MM.1S (cell line): Measurements from ENCODE around the gene SYTL3.

Experiments used
- DNase-seq: peaks from one replicate; pipeline ENCODE4 v3.0.0-alpha.2; 2015
- H2AFZ ChIP-seq: fragments of 300-600 bp; sonication (generic); 2 replicates; pipeline ENCODE4 v1.6.0; 2016; ENCODE audit warnings: antibody characterized with exemption, low read length
- H3F3A ChIP-seq: fragments of 300-600 bp; sonication (generic); 2 replicates; pipeline ENCODE4 v1.6.1; 2016; ENCODE audit warnings: mild to moderate bottlenecking, antibody characterized with exemption, low read length, moderate library complexity, mixed read lengths; ENCODE audit not compliant: insufficient read depth
- H3K27ac ChIP-seq: fragments of 300-600 bp; sonication (generic); 2 replicates; pipeline ENCODE4 v1.5.1; 2016; ENCODE audit warnings: mild to moderate bottlenecking, low read length
- H3K27me3 ChIP-seq: fragments of 300-600 bp; sonication (generic); replicated peaks from 2 replicates; pipeline ENCODE4 v1.6.0; 2016; ENCODE audit warnings: low read length; ENCODE audit not compliant: insufficient read depth
- H3K36me3 ChIP-seq: fragments of 300-600 bp; sonication (generic); replicated peaks from 2 replicates; pipeline ENCODE4 v1.6.1; 2016; ENCODE audit warnings: mild to moderate bottlenecking, low read length, mixed read lengths; ENCODE audit not compliant: insufficient read depth
- H3K4me1 ChIP-seq: fragments of 300-600 bp; sonication (generic); 2 replicates; pipeline ENCODE4 v1.6.1; 2016; ENCODE audit warnings: low read length, mixed read lengths
- H3K4me2 ChIP-seq: fragments of 300-600 bp; sonication (generic); 2 replicates; pipeline ENCODE4 v1.6.0; 2016; ENCODE audit warnings: low read depth, low read length
- H3K4me3 ChIP-seq: fragments of 300-600 bp; sonication (generic); 2 replicates; pipeline ENCODE4 v1.5.1; 2016; ENCODE audit warnings: low read length, mixed read lengths
- H3K79me2 ChIP-seq: fragments of 300-600 bp; sonication (generic); 2 replicates; pipeline ENCODE4 v1.6.1; 2016; ENCODE audit warnings: mixed run types, low read length, mixed read lengths
- H3K9ac ChIP-seq: fragments of 300-600 bp; sonication (generic); 2 replicates; pipeline ENCODE4 v1.6.1; 2016; ENCODE audit warnings: low read length, mixed read lengths
- H3K9me2 ChIP-seq: fragments of 300-600 bp; sonication (generic); replicated peaks from 2 replicates; pipeline ENCODE4 v1.6.1; 2016; ENCODE audit warnings: mild to moderate bottlenecking, low read length, mixed read lengths; ENCODE audit not compliant: insufficient read depth
- H3K9me3 ChIP-seq: fragments of 300-600 bp; sonication (generic); replicated peaks from 2 replicates; pipeline ENCODE4 v1.6.1; 2016; ENCODE audit warnings: mild to moderate bottlenecking, low read length, mixed read lengths; ENCODE audit not compliant: insufficient read depth
- H4K20me1 ChIP-seq: fragments of 300-600 bp; sonication (generic); 2 replicates; pipeline ENCODE4 v1.6.1; 2016; ENCODE audit warnings: mild to moderate bottlenecking, low read length, moderate library complexity, mixed read lengths; ENCODE audit not compliant: insufficient read depth
- EZH2 ChIP-seq: fragments of 300-600 bp; sonication (generic); optimal IDR thresholded peaks from 2 replicates; pipeline ENCODE3; 2017; ENCODE audit warnings: low read depth, mild to moderate bottlenecking, antibody characterized with exemption, low read length, mixed read lengths
- EZH2phosphoT487 ChIP-seq: fragments of 300-600 bp; sonication (generic); IDR thresholded peaks from 2 replicates; pipeline ENCODE4 v1.6.1; 2018; ENCODE audit warnings: antibody characterized with exemption, low read length
- TF ChIP-seq, protein P1 (sequence below): fragments of 300-600 bp; sonication (generic); IDR thresholded peaks from 2 replicates; pipeline ENCODE4 v1.5.1; 2016; ENCODE audit warnings: antibody characterized with exemption, low read length, mixed read lengths

The SYTL3 gene

GRCh38 chr6:158644231-158645063 lies 5.4 kb upstream of the SYTL3 start, which contains the start of gene DYNLT1:
Gene DYNLT1 (minus strand): TSS chr6:158644743. CDS start chr6:158644708, 35 bp downstream.
- Histone ChIP-seq H3K9ac (peak within 1 kb of the TSS; percentile 90), H3K9me3 (no peaks in the 10 kb centered on the region), H3K36me3 (no peaks in the 10 kb centered on the region), H3K4me2 (peak within 1 kb of the TSS; percentile 72), H3K4me3 (peak within 1 kb of the TSS; percentile 84), H3K27me3 (no peaks in the 10 kb centered on the region), H3K79me2 (peaks cover 16% of the 10 kb centered on the region), H3K9me2 (no peaks in the 10 kb centered on the region), H3K27ac (peak within 1 kb of the TSS; percentile 66; the same call in 1 of the 2 replicates), H3F3A (peaks cover 8% of the 10 kb centered on the region; the same call in 1 of the 2 replicates), H4K20me1 (no peaks in the 10 kb centered on the region; the same call in 1 of the 2 replicates), H2AFZ (peak within 1 kb of the TSS; percentile 55; the same call in 1 of the 2 replicates), H3K4me1 (peaks cover 5% of the 10 kb centered on the region; the same call in 1 of the 2 replicates)
- DNase-seq, result peak; percentile 57
- TF ChIP-seq EZH2, result no peak

DNA sequence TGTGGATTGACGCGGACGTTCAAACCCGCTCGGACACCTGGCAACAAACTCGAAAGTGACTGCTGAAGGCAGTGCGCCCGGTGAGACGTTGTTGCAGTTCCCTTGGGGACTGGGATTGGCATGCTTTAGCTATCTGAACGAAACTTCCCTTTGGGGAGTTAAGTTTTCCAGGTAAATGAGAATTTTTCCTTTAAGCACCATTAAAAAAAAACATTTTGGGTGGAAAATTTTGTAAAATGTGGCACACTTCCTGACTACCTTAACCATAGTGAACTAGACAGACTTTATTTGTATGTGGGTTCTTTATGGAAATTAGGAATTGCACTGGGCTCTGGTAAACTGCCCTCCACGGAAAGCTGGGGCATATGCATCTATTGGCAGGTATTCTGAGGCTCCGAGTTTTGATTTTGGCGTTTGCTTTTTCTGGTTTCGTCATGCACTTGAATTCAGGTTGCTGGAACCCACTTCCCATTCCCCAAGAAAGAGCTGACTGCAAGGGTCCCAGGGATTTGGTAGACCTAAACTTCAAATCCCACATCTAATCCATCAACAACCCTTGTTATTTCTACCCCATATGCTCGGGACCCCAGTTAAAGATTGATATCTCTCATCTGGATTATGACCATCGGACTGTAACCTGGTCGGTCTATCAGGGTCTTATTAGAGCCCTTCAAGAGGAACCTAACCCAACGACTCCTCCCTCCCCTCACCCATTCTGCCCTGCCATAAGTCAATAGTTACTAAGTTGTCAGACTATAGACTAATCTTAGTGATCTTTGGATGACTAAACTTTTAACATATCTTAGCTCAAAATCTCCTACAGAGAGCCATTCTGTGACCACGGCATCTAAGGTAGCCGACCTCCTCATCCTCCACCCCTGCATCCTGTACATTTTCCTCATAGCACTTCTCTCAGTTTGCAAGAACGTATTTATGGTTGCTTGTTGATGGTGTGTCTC lies 4.5 kb upstream of the SYTL3 start:
- Histone ChIP-seq H2AFZ (peak overlapping the region; percentile 55; the same call in 1 of the 2 replicates), H3K4me3 (peak overlapping the region; percentile 84), H3K9me3 (no peaks in the 10 kb centered on the region), H3K79me2 (peaks cover 16% of the 10 kb centered on the region), H3K9me2 (no peaks in the 10 kb centered on the region), H3K9ac (peak overlapping the region; percentile 90), H3K27me3 (no peaks in the 10 kb centered on the region), H4K20me1 (no peaks in the 10 kb centered on the region; the same call in 1 of the 2 replicates), H3K4me1 (peaks cover 8% of the 10 kb centered on the region; the same call in 1 of the 2 replicates), H3K36me3 (no peaks in the 10 kb centered on the region), H3F3A (peaks cover 8% of the 10 kb centered on the region; the same call in 1 of the 2 replicates), H3K4me2 (peak overlapping the region; percentile 72), H3K27ac (peak overlapping the region; percentile 66; the same call in 1 of the 2 replicates)
- DNase-seq, result peak; percentile 64
- TF ChIP-seq EZH2, result no peak
- TF ChIP-seq, protein P1, sequence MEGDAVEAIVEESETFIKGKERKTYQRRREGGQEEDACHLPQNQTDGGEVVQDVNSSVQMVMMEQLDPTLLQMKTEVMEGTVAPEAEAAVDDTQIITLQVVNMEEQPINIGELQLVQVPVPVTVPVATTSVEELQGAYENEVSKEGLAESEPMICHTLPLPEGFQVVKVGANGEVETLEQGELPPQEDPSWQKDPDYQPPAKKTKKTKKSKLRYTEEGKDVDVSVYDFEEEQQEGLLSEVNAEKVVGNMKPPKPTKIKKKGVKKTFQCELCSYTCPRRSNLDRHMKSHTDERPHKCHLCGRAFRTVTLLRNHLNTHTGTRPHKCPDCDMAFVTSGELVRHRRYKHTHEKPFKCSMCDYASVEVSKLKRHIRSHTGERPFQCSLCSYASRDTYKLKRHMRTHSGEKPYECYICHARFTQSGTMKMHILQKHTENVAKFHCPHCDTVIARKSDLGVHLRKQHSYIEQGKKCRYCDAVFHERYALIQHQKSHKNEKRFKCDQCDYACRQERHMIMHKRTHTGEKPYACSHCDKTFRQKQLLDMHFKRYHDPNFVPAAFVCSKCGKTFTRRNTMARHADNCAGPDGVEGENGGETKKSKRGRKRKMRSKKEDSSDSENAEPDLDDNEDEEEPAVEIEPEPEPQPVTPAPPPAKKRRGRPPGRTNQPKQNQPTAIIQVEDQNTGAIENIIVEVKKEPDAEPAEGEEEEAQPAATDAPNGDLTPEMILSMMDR, result no peak
- no peak for TF ChIP-seq EZH2phosphoT487

- H3K36me3 ChIP-seq, result no peaks in the 10 kb centered on the region
- no peaks in the 10 kb centered on the region for H3K9me3 ChIP-seq
- H3K79me2 ChIP-seq, result peaks cover 16% of the 10 kb centered on the region
- peaks cover 8% of the 10 kb centered on the region; the same call in 1 of the 2 replicates for H3K4me1 ChIP-seq
- no peak overlapping the region for H2AFZ ChIP-seq
- no peaks in the 10 kb centered on the region for H3K27me3 ChIP-seq
- H3K9ac ChIP-seq, result no peak overlapping the region
- DNase-seq, result no peak
- H3K9me2 ChIP-seq, result no peaks in the 10 kb centered on the region
- H4K20me1 ChIP-seq, result no peaks in the 10 kb centered on the region; the same call in 1 of the 2 replicates
- H3K4me2 ChIP-seq, result no peak overlapping the region
- peaks cover 8% of the 10 kb centered on the region; the same call in 1 of the 2 replicates for H3F3A ChIP-seq
- H3K4me3 ChIP-seq, result no peak overlapping the region
- TF ChIP-seq, protein P1, result no peak
- TF ChIP-seq EZH2phosphoT487, result no peak
- no peak for TF ChIP-seq EZH2
- no peak overlapping the region for H3K27ac ChIP-seq
These were observed 3.6 kb upstream of the SYTL3 start for GRCh38 chr6:158646023-158646910.
